Mucosa of gallbladder (tissue), 1 donor: Measurements from ENCODE around the gene CCDC169. TPM values are rescaled to one million over a fixed set of nuclear protein-coding genes. Genes with fewer than 3 reads are reported as not detected.

Source experiments
- DNase-seq: peaks from one replicate; pipeline ENCODE4 v3.0.0-alpha.2; 2020; ENCODE audit warnings: low spot score
- total RNA-seq: library from RNA; stranded (reverse); gene quantifications from one replicate; pipeline ENCODE4 v1.2.1, GENCODE V29; 2021
- donor health status: DM: no; HTN: no; CAD: no.

The CCDC169 gene
- total RNA-seq, 1 donor from 2014 or later: 2.0 TPM

DNA sequence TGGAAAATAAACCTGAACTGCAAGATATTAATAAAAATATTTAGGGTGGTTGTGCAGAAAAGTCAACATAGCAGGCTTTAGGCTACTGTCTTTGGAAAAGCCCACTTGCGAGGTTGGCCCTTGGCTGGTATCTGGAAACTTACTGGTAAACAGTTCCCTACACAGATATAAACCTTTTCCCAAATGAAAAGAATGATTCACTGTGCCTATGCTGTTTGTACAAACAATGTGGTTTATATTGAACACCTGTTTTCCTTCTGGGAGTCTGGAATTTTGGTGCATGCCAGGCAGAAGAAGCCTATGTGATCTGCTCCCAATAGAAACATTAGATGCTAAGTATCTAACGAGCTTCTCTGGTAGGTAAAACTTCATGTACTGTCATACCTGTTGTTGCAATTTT, 53.5 kb downstream of the CCDC169 start:
- DNase-seq: no peak

DNA sequence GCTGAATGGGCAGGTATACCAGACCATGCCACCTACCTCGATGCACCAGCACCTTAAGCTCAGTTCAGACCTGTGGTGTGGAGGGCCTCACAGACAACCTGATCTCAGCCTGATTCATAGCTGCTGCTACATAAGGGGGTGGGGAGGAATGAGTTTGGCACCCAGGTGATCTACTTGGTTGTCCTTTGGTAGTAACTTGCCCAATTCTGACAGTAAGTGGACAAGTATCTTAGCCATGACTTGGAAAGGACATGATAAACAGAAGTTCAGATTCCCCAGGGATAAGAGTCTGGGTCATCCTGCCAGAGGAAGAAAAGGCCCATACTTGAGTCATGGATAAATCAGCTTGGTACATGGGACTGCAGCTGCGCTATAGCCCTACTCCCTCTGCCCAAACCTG, 54.9 kb downstream of the CCDC169 start:
- no peak for DNase-seq

GRCh38 chr13:36231236-36231635, 66.4 kb downstream of the CCDC169 start:
- no peak for DNase-seq

- DNase-seq: no peak
These were observed 72.9 kb downstream of the CCDC169 start for GRCh38 chr13:36224730-36225129.

GRCh38 chr13:36219883-36220282, 77.7 kb downstream of the CCDC169 start:
- no peak for DNase-seq

- no peak for DNase-seq
These were observed 80.2 kb downstream of the CCDC169 start for GRCh38 chr13:36217456-36217855.

DNA sequence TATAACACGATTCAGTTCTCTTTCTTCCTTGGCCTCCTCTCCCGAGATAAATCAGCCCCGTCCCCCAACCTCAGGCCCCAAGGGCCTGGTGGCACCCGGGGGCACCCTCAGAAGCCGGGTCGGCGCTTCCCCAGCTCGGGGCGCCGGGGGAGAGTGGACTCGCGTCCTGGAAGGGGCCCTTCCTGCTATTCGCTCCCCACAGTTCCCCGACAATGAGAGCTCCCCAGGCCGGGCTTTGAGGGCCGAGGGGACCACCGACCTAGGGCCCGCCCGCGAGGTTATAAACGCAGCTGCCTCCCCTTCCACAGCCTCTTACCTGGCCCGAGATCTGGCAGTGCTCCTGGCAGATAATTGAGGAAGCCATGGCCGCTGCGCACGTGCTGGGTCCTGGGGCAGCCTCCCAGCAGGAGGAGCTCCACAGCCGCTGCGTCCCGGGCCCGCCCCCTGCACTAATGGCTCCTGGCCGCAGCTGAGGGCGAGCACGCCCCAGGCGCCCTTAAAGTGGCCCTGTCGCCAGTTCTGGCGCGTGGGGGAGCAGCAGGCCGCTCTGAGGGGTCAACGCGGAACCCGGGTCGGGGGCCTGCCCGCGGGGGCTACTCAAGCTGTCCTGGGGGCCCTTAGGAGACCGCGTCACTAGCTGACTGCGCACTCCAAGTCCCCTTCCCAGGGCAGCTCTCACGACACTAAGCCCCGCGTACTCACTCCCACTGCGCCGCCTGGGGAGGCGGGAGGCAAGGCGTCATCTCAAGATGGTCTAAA, 83.3 kb downstream of the CCDC169 start, which contains the start of gene SOHLH2:
Gene SOHLH2, minus strand, starts transcription at position 394 of the 759 bp plus-strand sequence. Its CDS starts 30 bp downstream, at position 364.
- no peak for DNase-seq

DNA sequence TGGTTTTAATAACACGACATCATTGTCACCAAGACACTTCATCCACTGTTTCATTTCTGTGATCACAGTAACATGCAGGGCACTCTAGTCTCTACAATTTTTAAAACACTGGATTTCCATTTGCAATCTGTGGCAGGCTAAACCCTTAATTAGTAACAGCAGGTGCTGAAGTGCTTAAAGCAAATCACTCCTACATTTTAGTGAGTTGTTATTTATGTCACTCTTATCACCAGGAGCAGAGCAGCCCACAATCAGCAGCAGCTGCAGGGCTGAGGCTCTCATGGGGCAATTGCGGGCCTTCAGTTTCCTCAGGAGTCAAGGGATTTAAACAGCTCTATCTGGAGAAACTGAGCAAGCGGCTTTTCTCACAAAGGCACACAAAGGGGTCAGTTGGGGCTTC, 84.8 kb downstream of the CCDC169 start:
- no peak for DNase-seq

DNA sequence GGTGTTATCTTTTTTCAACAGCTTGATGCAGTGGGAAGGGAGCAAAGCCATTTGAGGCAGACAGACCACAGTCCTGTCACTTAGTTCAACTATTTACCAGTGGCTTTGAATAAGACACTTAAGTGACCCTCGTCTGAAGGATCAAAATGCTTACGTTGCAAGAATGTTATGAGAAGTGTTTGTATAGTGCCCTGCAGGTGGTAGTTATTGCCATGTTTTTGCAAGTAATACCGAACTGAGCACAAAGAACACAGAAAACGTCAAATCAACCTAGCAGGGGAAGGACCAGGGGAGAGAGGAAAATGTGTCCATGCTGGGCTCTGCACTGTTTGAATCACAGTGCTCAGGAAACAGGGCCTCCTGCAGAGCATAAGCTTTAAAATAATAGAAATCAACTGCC, 86.0 kb downstream of the CCDC169 start:
- DNase-seq: no peak

DNA sequence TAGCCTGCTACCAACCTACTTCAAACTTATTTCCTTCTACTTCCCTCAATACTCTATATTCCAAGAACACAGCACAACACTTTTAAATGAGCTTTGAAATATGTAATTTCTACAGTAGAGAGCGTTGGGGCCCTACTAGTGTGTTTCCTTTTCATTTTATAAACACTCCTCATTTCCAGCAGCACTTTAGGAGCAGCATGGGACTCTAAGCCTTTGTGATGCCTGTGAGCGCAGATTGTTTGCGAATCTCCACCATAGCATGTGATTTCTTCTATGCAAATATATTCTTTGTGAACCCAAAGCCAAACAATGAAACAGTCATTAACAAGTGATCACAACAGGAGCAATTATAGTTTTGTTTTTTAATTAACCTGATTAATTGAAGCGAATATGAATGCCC, 86.9 kb downstream of the CCDC169 start:
- no peak for DNase-seq

- DNase-seq: no peak
These were observed 89.9 kb downstream of the CCDC169 start for GRCh38 chr13:36207672-36208071.

GRCh38 chr13:36193151-36193855, 104.3 kb downstream of the CCDC169 start:
- DNase-seq: no peak

DNA sequence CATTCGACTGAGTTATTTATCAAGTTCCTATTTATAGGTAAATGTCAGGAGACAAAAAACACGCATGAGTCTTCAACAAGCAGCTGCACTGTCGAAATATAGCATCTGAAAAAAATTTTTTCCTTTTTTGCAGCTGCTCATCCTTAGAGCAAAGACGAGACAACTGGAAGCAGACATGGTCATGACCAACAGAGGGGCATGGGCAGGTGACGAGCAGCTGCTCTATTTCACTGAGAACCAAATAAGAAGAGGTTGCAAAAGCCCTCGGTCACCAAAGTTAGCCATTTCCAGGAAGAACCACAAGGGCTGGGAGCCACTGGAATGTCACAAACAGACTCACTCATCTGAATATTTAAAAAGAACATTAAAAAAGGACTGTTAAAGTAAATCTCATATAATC, 105.4 kb downstream of the CCDC169 start:
- DNase-seq: no peak

GRCh38 chr13:36190771-36191170, 106.8 kb downstream of the CCDC169 start:
- no peak for DNase-seq

GRCh38 chr13:36188441-36188840, 109.2 kb downstream of the CCDC169 start:
- no peak for DNase-seq

- DNase-seq: no peak
These were observed 113.7 kb downstream of the CCDC169 start for GRCh38 chr13:36183901-36184300.

Other genes with a start within 250 kb of the CCDC169 start
- gene DCLK1, start 166.4 kb downstream of the CCDC169 start, total RNA-seq: 6.0 TPM
- 0.52 TPM for gene SOHLH2, start 83.3 kb downstream of the CCDC169 start, total RNA-seq
- 86.1 TPM for gene SPART, start 48.6 kb upstream of the CCDC169 start, total RNA-seq
- gene CCNA1, start 134.7 kb upstream of the CCDC169 start, total RNA-seq: 5.6 TPM